Right lobe of liver (tissue), 4 donors: ENCODE results near the gene DYRK2.

ENCODE experiments used
- POLR2A ChIP-seq: fragments of 450-650 bp; IDR thresholded peaks from one replicate; pipeline ENCODE4 v1.6.1; 2017; ENCODE audit warnings: antibody characterized with exemption, mild to moderate bottlenecking
- TF ChIP-seq, protein P1 (sequence below), 4 donors: fragments of 200-600 bp in 3 of 4; fragments of 450-650 bp in 1 of 4; IDR thresholded peaks; one replicate each; pipeline versions ENCODE4 v1.5.1 to v1.8.0; 2016 to 2022; ENCODE audit warnings: antibody characterized with exemption in 4 of 4, mild to moderate bottlenecking in 2 of 4
- donor health status: DM: no; HTN: no; CAD: no.
- donor health status: DM: no; HTN: no; CAD: no.
- donor health status: DM: no; HTN: yes; CAD: no.

DNA sequence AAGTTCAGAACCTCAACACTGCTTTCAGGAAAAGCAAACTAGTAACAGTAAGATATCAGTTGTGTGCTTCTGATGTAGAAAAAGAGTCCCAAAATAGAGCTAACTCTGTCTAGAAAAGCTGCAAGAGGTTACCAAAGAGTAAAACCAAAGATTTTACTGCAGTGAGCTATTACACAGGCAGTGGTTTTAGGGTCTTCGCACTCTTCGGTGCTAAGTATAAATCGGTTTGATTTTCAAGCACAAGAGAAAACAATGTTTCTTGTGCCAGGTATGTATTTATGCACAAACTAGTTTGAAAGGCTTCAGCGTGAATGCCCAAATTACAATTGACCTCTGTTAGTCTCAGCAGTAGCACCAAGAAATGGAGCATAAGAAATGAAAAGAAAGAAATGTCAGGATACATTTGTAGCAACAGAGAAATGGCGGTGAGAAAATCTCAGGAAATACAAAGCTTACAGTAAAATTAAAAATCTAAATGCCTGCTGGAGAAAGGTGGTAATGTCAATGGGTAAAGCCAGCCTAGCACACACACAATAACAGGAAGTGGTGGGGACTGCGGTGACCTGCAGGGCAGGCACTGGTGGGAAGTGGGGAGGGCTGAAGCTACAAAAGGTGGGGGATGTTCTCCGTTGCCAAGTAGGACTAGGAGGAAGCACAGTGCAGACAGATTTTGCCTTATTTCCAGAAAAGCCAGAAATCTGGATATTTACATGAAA, 18.0 kb upstream of the DYRK2 start:
- TF ChIP-seq, protein P1, sequence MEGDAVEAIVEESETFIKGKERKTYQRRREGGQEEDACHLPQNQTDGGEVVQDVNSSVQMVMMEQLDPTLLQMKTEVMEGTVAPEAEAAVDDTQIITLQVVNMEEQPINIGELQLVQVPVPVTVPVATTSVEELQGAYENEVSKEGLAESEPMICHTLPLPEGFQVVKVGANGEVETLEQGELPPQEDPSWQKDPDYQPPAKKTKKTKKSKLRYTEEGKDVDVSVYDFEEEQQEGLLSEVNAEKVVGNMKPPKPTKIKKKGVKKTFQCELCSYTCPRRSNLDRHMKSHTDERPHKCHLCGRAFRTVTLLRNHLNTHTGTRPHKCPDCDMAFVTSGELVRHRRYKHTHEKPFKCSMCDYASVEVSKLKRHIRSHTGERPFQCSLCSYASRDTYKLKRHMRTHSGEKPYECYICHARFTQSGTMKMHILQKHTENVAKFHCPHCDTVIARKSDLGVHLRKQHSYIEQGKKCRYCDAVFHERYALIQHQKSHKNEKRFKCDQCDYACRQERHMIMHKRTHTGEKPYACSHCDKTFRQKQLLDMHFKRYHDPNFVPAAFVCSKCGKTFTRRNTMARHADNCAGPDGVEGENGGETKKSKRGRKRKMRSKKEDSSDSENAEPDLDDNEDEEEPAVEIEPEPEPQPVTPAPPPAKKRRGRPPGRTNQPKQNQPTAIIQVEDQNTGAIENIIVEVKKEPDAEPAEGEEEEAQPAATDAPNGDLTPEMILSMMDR (IDR thresholded peaks at IDR 0.05), result peak in 1 of 4 donors; percentile 14
- TF ChIP-seq POLR2A, result no peak
